Endothelial cell (in vitro differentiated cells): ENCODE measurements around the gene NIT1. TPM values are rescaled to one million over a fixed set of nuclear protein-coding genes. Genes with fewer than 3 reads are reported as not detected.

ENCODE experiments used
- DNase-seq: peaks from one replicate; pipeline ENCODE4 v3.0.0; 2021; ENCODE audit warnings: low spot score
- H3K27ac Mint-ChIP-seq: one replicate; pipeline ENCODE4 v1.8.0; 2021; ENCODE audit warnings: mixed read lengths, inconsistent platforms; ENCODE audit not compliant: unreplicated experiment
- H3K27me3 Mint-ChIP-seq: one replicate; pipeline ENCODE4 v1.8.0; 2021; ENCODE audit warnings: mild to moderate bottlenecking, moderate library complexity, mixed read lengths, inconsistent platforms; ENCODE audit not compliant: unreplicated experiment
- H3K36me3 Mint-ChIP-seq: one replicate; pipeline ENCODE4 v1.8.0; 2021; ENCODE audit warnings: mild to moderate bottlenecking, low read depth, mixed read lengths, inconsistent platforms; ENCODE audit not compliant: unreplicated experiment
- H3K4me1 Mint-ChIP-seq: one replicate; pipeline ENCODE4 v1.8.0; 2021; ENCODE audit warnings: mild to moderate bottlenecking, mixed read lengths, inconsistent platforms; ENCODE audit not compliant: unreplicated experiment
- H3K4me3 Mint-ChIP-seq: one replicate; pipeline ENCODE4 v1.8.0; 2021; ENCODE audit warnings: mild to moderate bottlenecking, mixed read lengths, inconsistent platforms; ENCODE audit not compliant: unreplicated experiment
- H3K9me3 Mint-ChIP-seq: one replicate; pipeline ENCODE4 v1.8.0; 2021; ENCODE audit warnings: mixed read lengths, inconsistent platforms; ENCODE audit not compliant: unreplicated experiment
- long read RNA-seq: library from polyadenylated mRNA; unstranded; transcript quantifications from one replicate; pipeline ENCODE4 v2.0.0, GENCODE V29; 2020; ENCODE audit not compliant: unreplicated experiment
- total RNA-seq: library from RNA; stranded (reverse); fragmentation: NEBNext Ultra II Directional; extraction: Animal tissue kit (Norgen Biotek cat#: 25700); gene quantifications from one replicate; pipeline ENCODE4 v1.2.1, GENCODE V29; 2021; ENCODE audit not compliant: unreplicated experiment
- TF ChIP-seq, protein P1 (sequence below): fragments of 200-600 bp; sonication (generic); IDR thresholded peaks from one replicate; pipeline ENCODE4 v1.5.0; 2021; ENCODE audit warnings: antibody characterized with exemption; ENCODE audit not compliant: unreplicated experiment

NIT1 gene
- total RNA-seq = 20.5 TPM
- long read RNA-seq, transcript NIT1-203 (7 exons, 1,362 nt) = major isoform, 9 of 26 reads
- long read RNA-seq, partial matches to known transcripts = 1 of 26 reads
- long read RNA-seq, other reads (novel, unspliced or antisense) = 14 of 26 reads

DNA sequence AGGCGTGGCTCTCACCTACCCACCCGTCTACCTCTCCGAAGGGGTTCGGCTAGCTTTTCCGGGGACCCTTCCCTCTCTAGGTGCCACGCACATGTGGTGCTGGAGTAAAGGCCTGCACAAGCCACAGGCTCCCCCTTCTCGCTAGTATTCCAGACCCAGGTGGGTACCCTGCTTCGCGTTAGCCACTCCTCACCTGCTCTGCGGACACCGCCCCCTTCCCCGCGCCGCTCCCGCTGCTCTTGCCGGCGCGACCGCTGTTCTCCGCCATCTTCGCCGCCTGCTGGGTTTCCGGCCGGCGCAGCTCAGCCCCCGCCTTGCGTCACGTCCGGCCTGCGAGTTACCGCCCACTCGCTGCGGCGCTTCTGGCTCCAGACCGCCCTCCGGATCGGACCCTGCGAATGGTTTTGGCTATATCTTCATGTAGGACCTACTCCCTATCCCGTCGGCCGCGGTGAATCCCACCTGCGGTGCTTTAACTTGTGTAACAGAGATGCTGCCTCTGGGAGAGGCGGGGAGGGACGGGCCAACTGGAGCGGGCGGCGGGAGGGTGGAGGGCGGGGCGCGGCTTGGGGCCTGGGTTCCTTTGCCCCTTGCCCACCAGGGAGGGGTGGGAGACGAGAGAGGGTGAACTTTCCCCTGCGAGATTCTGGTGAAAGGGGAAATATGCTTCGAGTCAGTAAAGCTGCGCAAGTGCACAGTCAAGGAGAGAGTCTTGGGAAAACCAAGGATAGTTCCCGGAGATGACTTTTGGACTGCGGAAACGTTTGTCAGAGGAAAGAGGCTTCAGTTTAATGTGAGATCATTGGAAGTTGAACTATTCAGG, at the start of gene NIT1, which contains the start of gene PFDN2:
Gene NIT1, plus strand, starts transcription at position 347 of the 823 bp plus-strand sequence. Its CDS starts 72 bp downstream, at position 419.
Gene PFDN2, minus strand, starts transcription at position 279 of the 823 bp plus-strand sequence. Its CDS starts 11 bp downstream, at position 268.
- Mint-ChIP-seq H3K4me3 (peak within 1 kb of the TSS; percentile 95), H3K36me3 (peaks cover 30% of the 10 kb centered on the region), H3K27ac (peak within 1 kb of the TSS; percentile 95), H3K9me3 (no peaks in the 10 kb centered on the region), H3K4me1 (peaks cover 56% of the 10 kb centered on the region), H3K27me3 (peaks cover 9% of the 10 kb centered on the region)
- TF ChIP-seq, protein P1, sequence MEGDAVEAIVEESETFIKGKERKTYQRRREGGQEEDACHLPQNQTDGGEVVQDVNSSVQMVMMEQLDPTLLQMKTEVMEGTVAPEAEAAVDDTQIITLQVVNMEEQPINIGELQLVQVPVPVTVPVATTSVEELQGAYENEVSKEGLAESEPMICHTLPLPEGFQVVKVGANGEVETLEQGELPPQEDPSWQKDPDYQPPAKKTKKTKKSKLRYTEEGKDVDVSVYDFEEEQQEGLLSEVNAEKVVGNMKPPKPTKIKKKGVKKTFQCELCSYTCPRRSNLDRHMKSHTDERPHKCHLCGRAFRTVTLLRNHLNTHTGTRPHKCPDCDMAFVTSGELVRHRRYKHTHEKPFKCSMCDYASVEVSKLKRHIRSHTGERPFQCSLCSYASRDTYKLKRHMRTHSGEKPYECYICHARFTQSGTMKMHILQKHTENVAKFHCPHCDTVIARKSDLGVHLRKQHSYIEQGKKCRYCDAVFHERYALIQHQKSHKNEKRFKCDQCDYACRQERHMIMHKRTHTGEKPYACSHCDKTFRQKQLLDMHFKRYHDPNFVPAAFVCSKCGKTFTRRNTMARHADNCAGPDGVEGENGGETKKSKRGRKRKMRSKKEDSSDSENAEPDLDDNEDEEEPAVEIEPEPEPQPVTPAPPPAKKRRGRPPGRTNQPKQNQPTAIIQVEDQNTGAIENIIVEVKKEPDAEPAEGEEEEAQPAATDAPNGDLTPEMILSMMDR = no peak
- peak; percentile 88 for DNase-seq

DNA sequence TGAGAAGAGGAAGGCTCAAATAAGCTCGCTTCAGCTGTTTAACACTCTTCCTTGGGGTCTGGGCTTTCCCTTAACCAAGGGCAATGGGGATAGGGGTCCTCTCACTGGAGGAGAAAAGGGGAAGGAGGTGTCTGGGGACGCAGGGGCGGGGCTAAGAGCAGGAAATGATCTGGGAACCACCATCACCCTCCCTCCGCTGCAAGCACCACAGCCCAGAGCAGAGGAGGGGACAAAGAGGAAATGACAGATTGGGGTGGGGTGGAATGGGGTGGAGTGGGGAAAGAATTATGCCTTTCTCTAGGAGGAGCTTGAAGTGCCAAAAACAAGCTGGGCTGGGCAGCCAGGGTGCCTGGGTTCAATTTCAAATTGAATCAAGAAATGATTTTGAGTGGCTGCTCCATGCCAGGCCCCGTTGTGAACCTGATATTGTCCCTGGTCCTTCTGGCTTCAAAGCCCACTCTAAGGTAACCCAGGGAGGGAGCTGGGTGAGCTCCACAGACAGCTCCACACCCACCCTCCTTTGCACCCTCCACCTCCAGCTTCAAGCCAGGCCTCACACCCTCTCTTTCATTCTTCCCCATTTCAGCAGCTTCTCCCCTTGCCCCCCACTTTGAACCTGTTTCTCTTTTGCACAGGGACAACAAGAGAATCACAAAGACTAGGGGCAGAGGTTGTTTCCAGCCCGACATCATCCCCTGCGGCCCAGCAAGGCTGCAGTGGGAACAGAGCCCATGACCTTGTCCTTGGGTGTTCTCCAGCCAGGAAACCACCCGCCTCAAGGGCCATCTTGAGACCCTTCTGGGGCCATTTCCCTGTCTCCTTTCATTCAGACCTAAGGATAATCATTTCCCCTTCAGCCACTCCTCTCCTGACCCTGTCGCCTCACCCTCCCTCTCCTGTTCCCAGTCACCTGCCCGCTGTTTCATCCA, 49.3 kb upstream of the NIT1 start:
- no peak for DNase-seq
- peaks cover 19% of the 10 kb centered on the region for H3K4me1 Mint-ChIP-seq
- no peak overlapping the region for H3K27ac Mint-ChIP-seq
- H3K9me3 Mint-ChIP-seq = no peaks in the 10 kb centered on the region
- H3K36me3 Mint-ChIP-seq = no peaks in the 10 kb centered on the region
- H3K27me3 Mint-ChIP-seq = peaks cover 12% of the 10 kb centered on the region
- TF ChIP-seq, protein P1 = no peak
- no peak overlapping the region for H3K4me3 Mint-ChIP-seq

GRCh38 chr1:161069241-161069640, 48.7 kb upstream of the NIT1 start:
- Mint-ChIP-seq H3K27ac (no peak overlapping the region), H3K27me3 (peaks cover 12% of the 10 kb centered on the region), H3K4me1 (peaks cover 16% of the 10 kb centered on the region), H3K9me3 (no peaks in the 10 kb centered on the region), H3K36me3 (peaks cover 3% of the 10 kb centered on the region), H3K4me3 (no peak overlapping the region)
- TF ChIP-seq, protein P1 = no peak
- no peak for DNase-seq

GRCh38 chr1:161069731-161070270, 48.1 kb upstream of the NIT1 start, which contains the start of gene ARHGAP30:
Gene ARHGAP30 (minus strand): TSS chr1:161069891. CDS start chr1:161069624, 267 bp downstream.
- peaks cover 16% of the 10 kb centered on the region for H3K4me1 Mint-ChIP-seq
- no peaks in the 10 kb centered on the region for H3K9me3 Mint-ChIP-seq
- DNase-seq = no peak
- H3K4me3 Mint-ChIP-seq = no peak within 1 kb of the TSS
- H3K27ac Mint-ChIP-seq = no peak within 1 kb of the TSS
- H3K36me3 Mint-ChIP-seq = peaks cover 3% of the 10 kb centered on the region
- peaks cover 10% of the 10 kb centered on the region for H3K27me3 Mint-ChIP-seq
- TF ChIP-seq, protein P1 = no peak
